ENCODE data around the gene SLITRK4. TPM values are rescaled to one million over a fixed set of nuclear protein-coding genes. Genes with fewer than 3 reads are reported as not detected.

Gene SLITRK4
- total RNA-seq, 1 donor from 2014 or later: 0.30 TPM

DNA sequence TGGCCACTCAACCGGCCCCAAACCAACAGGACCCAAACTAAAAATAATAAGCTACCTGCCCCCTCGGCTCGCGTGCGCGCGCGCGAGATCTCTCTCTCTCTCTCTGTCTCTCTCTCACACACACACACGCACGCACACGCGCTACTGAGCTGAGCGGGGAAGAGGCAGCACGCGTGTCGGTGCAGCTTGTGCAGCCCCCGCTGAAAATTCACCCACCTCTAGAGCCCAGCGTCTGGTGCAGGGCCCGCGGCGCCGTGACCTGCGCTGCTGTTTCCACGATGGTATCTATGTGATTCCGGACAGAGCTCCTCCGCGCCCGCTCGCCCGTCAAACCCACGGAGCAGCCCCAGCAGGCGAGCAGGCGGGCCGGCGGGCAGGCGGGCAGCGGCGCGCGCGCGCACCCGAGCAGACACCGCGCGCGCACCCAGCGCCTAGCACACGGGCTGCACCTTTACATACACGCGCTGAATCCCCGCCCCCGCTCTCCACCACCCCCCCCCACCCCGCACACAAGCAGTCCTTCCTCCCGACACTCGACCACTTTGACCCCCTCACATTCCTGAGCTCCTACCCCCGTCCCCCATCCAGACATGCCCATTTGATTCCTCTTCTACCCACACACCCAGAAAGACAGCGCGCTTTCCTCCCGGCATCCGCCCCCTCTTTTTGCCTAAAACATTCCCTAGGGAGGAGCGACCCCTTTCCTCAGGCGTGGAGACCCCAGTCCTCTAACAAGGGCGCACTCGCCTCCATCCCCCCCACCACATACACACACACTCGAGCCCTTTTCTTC lies 1.0 kb downstream of the SLITRK4 start:
- DNase-seq: no peak
- TF ChIP-seq, protein P1, sequence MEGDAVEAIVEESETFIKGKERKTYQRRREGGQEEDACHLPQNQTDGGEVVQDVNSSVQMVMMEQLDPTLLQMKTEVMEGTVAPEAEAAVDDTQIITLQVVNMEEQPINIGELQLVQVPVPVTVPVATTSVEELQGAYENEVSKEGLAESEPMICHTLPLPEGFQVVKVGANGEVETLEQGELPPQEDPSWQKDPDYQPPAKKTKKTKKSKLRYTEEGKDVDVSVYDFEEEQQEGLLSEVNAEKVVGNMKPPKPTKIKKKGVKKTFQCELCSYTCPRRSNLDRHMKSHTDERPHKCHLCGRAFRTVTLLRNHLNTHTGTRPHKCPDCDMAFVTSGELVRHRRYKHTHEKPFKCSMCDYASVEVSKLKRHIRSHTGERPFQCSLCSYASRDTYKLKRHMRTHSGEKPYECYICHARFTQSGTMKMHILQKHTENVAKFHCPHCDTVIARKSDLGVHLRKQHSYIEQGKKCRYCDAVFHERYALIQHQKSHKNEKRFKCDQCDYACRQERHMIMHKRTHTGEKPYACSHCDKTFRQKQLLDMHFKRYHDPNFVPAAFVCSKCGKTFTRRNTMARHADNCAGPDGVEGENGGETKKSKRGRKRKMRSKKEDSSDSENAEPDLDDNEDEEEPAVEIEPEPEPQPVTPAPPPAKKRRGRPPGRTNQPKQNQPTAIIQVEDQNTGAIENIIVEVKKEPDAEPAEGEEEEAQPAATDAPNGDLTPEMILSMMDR (IDR thresholded peaks at IDR 0.05; ENCODE audit: borderline replicate concordance): no peak
- H3K9me3 ChIP-seq (replicated peaks): no peaks in the 10 kb centered on the region
- intact Hi-C loops (cut with micrococcal nuclease): no loop called here
- peak overlapping the region; percentile 58 for H3K4me3 ChIP-seq
- peaks cover 4% of the 10 kb centered on the region for H3K4me1 ChIP-seq
- H3K36me3 ChIP-seq: no peaks in the 10 kb centered on the region
- H3K27me3 ChIP-seq (ENCODE audit: low read depth): peaks cover 39% of the 10 kb centered on the region
- H3K27ac ChIP-seq (replicated peaks): no peak overlapping the region

- DNase-seq: no peak
- no peaks in the 10 kb centered on the region for H3K9me3 ChIP-seq (replicated peaks)
Measured at GRCh38 chrX:143634309-143634662, 1.6 kb downstream of the SLITRK4 start.

DNA sequence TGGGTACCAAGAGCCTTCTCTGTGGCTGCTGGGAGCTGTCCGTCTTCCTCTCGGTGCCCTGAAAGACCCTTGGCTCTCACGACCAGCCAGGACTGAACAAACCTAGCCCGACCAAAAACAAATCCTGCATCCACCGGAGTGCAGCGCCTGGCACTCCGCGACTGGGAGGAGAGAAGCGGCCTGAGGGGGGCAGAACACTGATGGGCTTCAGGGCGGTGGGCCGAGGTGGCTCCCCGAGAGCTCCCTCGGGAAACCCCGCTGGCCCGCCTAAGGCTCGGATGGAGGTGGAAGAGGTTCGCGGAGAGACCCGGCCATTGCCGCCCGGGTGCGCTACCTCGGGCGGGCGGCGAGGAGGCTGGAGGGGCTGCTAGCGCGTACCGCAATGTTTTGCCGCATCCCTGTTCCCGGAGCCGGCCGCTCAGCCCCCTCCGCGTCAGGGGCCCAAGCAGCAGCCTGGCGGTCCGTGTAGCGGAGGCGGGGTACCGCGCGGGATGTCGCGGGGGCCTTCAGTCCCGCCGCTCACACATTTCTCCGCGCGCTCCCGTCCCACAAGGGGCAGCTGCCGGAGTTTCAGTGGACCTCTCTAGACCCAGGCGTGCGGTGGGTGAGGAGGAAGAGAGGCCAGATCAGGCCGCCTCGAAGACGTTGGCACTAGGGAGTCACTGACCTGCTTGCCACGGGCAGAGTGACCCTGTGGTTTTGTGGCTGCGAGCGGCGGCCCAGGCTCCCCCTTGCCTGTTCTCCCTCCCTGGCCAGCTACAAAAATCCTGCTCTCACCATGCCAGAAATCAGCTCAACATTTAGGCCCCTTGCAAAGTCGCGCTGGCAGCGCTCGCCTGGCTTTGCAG lies 2.2 kb downstream of the SLITRK4 start:
- H3K4me3 ChIP-seq: peak overlapping the region; percentile 58
- no peak for DNase-seq
- intact Hi-C loops (cut with micrococcal nuclease): no loop called here
- H3K4me1 ChIP-seq: peaks cover 4% of the 10 kb centered on the region
- no peaks in the 10 kb centered on the region for H3K36me3 ChIP-seq
- H3K27me3 ChIP-seq (ENCODE audit: low read depth): peaks cover 39% of the 10 kb centered on the region
- H3K27ac ChIP-seq (replicated peaks): no peak overlapping the region
- no peaks in the 10 kb centered on the region for H3K9me3 ChIP-seq (replicated peaks)
- TF ChIP-seq, protein P1 (IDR thresholded peaks at IDR 0.05; ENCODE audit: borderline replicate concordance): no peak

More at GRCh38 chrX:143634309-143634662, 1.6 kb downstream of the SLITRK4 start:
- Histone ChIP-seq H3K27me3 (ENCODE audit: low read depth) (peaks cover 39% of the 10 kb centered on the region), H3K27ac (replicated peaks) (no peak overlapping the region), H3K4me3 (peak overlapping the region; percentile 58), H3K4me1 (peaks cover 4% of the 10 kb centered on the region), H3K36me3 (no peaks in the 10 kb centered on the region)
- intact Hi-C loops (cut with micrococcal nuclease): no loop called here
- TF ChIP-seq, protein P1 (IDR thresholded peaks at IDR 0.05; ENCODE audit: borderline replicate concordance): no peak

GRCh38 chrX:143632625-143633410 lies 3.1 kb downstream of the SLITRK4 start:
- no peak for DNase-seq
- Histone ChIP-seq H3K36me3 (no peaks in the 10 kb centered on the region), H3K27ac (replicated peaks) (no peak overlapping the region), H3K27me3 (ENCODE audit: low read depth) (peaks cover 39% of the 10 kb centered on the region), H3K4me1 (peaks cover 4% of the 10 kb centered on the region), H3K9me3 (replicated peaks) (no peaks in the 10 kb centered on the region), H3K4me3 (peak overlapping the region; percentile 58)
- intact Hi-C loops (cut with micrococcal nuclease): no loop called here
- TF ChIP-seq, protein P1 (IDR thresholded peaks at IDR 0.05; ENCODE audit: borderline replicate concordance): no peak

DNA sequence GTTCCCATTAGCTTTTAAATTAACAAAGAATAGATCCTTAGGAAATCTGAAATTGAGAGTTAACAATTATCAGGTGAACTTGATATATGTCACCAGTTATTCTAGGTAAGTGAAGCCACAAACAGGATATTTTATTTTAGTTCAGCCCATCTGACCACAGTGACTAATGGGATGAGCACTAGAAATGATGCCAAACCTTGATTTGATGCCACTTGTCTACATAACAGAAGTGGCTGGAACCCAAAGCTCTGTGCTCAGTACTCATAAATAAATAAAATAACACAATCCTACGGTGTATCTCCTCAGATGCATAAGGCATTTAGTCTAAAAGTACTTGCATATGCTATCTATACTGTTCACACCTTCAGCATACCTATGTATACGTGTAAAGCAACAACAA lies 12.2 kb downstream of the SLITRK4 start:
- no peaks in the 10 kb centered on the region for H3K9me3 ChIP-seq (replicated peaks)
- no peaks in the 10 kb centered on the region for H3K4me1 ChIP-seq
- no peaks in the 10 kb centered on the region for H3K36me3 ChIP-seq
- H3K27me3 ChIP-seq (ENCODE audit: low read depth): no peaks in the 10 kb centered on the region
- DNase-seq: no peak
- intact Hi-C loops (cut with micrococcal nuclease): no loop called here
- H3K27ac ChIP-seq (replicated peaks): no peak overlapping the region
- no peak overlapping the region for H3K4me3 ChIP-seq
- TF ChIP-seq, protein P1 (IDR thresholded peaks at IDR 0.05; ENCODE audit: borderline replicate concordance): no peak

Measured in left ventricle myocardium inferior (tissue), 1 donor.